ENCODE data around the gene ARHGAP27. TPM values are rescaled to one million over a fixed set of nuclear protein-coding genes. Genes with fewer than 3 reads are reported as not detected.

The ARHGAP27 gene
- total and polyA plus RNA-seq, 9 of the 15 experiments (the other 6 are each of a cell fraction or from before 2014, with no cell fraction given), result 0.04 to 4.6 (median 2.1) TPM

DNA sequence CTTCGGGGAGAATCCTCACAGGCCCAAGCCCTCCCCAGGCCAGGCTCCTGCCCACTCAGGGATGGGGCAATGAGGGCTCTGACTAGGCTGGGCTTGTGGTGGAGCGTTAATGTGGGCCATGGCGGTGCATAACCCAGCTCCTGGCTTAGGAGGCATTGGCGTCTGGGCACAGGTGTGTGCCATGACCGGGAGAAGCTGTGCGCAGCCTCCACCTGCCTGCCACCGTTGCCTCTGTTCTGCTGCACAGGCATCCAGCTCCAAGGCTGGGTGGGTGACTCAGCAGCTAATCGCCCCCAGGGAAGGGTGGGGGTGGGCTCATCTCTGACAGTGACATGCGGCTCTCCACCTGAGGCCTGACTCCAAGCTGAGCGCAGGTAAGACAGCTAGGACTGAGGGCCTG lies 3.5 kb upstream of the ARHGAP27 start (continued):
- TF ChIP-seq, protein P1, sequence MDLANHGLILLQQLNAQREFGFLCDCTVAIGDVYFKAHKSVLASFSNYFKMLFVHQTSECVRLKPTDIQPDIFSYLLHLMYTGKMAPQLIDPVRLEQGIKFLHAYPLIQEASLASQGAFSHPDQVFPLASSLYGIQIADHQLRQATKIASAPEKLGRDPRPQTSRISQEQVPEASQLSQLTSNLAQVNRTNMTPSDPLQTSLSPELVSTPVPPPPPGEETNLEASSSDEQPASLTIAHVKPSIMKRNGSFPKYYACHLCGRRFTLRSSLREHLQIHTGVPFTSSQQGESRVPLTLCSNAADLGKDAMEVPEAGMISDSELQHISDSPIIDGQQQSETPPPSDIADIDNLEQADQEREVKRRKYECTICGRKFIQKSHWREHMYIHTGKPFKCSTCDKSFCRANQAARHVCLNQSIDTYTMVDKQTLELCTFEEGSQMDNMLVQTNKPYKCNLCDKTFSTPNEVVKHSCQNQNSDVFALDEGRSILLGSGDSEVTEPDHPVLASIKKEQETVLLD (IDR thresholded peaks at IDR 0.05), result no peak

DNA sequence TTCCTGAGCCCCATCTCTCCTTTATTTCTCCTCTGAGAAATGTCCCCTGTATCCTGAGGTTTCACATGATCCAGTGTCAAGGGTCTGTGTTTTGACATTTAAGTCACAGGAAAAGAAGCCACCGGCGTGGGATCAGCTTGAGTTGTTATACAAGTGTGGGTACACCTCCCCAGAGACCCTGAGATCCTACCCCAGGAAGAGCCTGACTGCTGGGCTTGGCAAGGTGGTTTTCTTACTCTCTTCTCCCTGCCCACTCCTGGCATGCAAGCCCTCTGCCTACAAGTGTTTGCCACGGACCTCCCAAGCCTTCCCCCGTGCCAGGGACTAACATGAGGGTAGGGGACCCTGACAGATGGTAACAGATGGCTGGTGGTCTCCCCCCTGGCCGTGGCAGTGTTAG lies 2.8 kb upstream of the ARHGAP27 start:
- H3K36me3 ChIP-seq (ENCODE audit: control insufficient read depth, insufficient read depth, low read length), result no peaks in the 10 kb centered on the region
- no peak overlapping the region for H2AFZ ChIP-seq (ENCODE audit: low read depth, low read length)
- no peak for ATAC-seq
- intact Hi-C loops (cut with micrococcal nuclease), result no loop called here
- H3K9me3 ChIP-seq (replicated peaks; ENCODE audit: control insufficient read depth, insufficient read depth, low read depth, low read length), result no peaks in the 10 kb centered on the region
- BruUV-seq (replicated peaks), result no TSS peak
- H3K9ac ChIP-seq (ENCODE audit: insufficient read depth in 1 of 2, low read depth in 2 of 2, low read length in 2 of 2), result peak overlapping the region in 1 of 2 experiments; percentile 45; a peak in 1 of 4 replicates
- H3K4me2 ChIP-seq (ENCODE audit: insufficient read depth, low read length), result no peak overlapping the region
- H3K27me3 ChIP-seq (ENCODE audit: control insufficient read depth in 2 of 2, insufficient read depth in 2 of 2, low read length in 2 of 2), result no peaks in the 10 kb centered on the region
- TF ChIP-seq, protein P2, sequence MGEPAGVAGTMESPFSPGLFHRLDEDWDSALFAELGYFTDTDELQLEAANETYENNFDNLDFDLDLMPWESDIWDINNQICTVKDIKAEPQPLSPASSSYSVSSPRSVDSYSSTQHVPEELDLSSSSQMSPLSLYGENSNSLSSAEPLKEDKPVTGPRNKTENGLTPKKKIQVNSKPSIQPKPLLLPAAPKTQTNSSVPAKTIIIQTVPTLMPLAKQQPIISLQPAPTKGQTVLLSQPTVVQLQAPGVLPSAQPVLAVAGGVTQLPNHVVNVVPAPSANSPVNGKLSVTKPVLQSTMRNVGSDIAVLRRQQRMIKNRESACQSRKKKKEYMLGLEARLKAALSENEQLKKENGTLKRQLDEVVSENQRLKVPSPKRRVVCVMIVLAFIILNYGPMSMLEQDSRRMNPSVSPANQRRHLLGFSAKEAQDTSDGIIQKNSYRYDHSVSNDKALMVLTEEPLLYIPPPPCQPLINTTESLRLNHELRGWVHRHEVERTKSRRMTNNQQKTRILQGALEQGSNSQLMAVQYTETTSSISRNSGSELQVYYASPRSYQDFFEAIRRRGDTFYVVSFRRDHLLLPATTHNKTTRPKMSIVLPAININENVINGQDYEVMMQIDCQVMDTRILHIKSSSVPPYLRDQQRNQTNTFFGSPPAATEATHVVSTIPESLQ (CRISPR knock-in tag; IDR thresholded peaks at IDR 0.05), result no peak
- TF ChIP-seq ZNF253 (CRISPR knock-in tag; conservative IDR thresholded peaks at IDR 0.05) (no peak), CHD2 (IDR thresholded peaks at IDR 0.05; ENCODE audit: low read depth, low read length) (no peak), FOXA1 (IDR thresholded peaks at IDR 0.05; ENCODE audit: borderline replicate concordance) (no peak)
- peaks cover 0 to 37% of the 10 kb centered on the region in 2 experiments; a peak in 2 of 5 replicates for H3K4me1 ChIP-seq (replicated peaks in 1 of 2; ENCODE audit: control insufficient read depth in 2 of 2, insufficient read depth in 2 of 2, low read length in 2 of 2)
- H3K79me2 ChIP-seq (ENCODE audit: control insufficient read depth, insufficient read depth, low read length), result no peaks in the 10 kb centered on the region
- in situ Hi-C loops (cut with MboI), result loop anchor here (25.0 kb wide), 1 partner anchor 1077 kb away; the partner anchor contains the start of gene LRRC37A2
- no peaks in the 10 kb centered on the region for H3K9me1 ChIP-seq (ENCODE audit: control insufficient read depth, insufficient read depth, low read length)
- no peak overlapping the region for H3K27ac ChIP-seq (ENCODE audit: extremely low read depth, low read depth, low read length)
- WGBS (ENCODE audit: insufficient coverage, low coverage, missing lambda C conversion rate), result 34% methylated on average over 5 of the region's 5 CpGs
- DNase-seq (ENCODE audit: extremely low read depth in 1 of 4, low spot score in 3 of 4), result no peak
- no peak overlapping the region for H3K4me3 ChIP-seq
- POLR2A ChIA-PET, result no interaction called here
- H4K20me1 ChIP-seq (replicated peaks; ENCODE audit: control insufficient read depth, insufficient read depth, low read length), result no peaks in the 10 kb centered on the region
- CTCF ChIA-PET (ENCODE audit: low intra/inter-chr PET ratio), result no interaction called here
- FAIRE-seq, result no peak
